Upper lobe of left lung (tissue), 6 donors: ENCODE measurements around the gene MISP. TPM values are rescaled to one million over a fixed set of nuclear protein-coding genes. Genes with fewer than 3 reads are reported as not detected.
A peak's percentile ranks its signal among the peaks of the same experiment; 100 is the strongest.

Experiments used
- ATAC-seq, 2 donors: fragments of 200-7000 bp; cut with Tn5 transposase; one replicate each; pipeline ENCODE4 v1.9.1; 2022; ENCODE audit warnings: mild to moderate bottlenecking in 2 of 2, moderate library complexity in 2 of 2; ENCODE audit not compliant: low FRiP score in 2 of 2
- DNase-seq, 2 donors: peaks; one replicate each; pipeline ENCODE4 v3.0.0-alpha.2; 2019 to 2020
- H3K27ac ChIP-seq, 4 donors: fragments of 200-600 bp; sonication (generic); one replicate each; pipeline ENCODE4 v1.5.1; 2016 to 2019
- H3K27me3 ChIP-seq, 4 donors: fragments of 200-600 bp; sonication (generic); one replicate each; pipeline ENCODE4 v1.5.1; 2017 to 2019
- H3K36me3 ChIP-seq, 4 donors: fragments of 200-600 bp; sonication (generic); one replicate each; pipeline ENCODE4 v1.5.1; 2016 to 2019
- H3K4me1 ChIP-seq, 4 donors: fragments of 200-600 bp; sonication (generic); one replicate each; pipeline ENCODE4 v1.5.1; 2018 to 2019
- H3K4me3 ChIP-seq, 4 donors: fragments of 200-600 bp; sonication (generic); one replicate each; pipeline ENCODE4 v1.5.1; 2017 to 2019; ENCODE audit warnings: mild to moderate bottlenecking in 2 of 4, moderate library complexity in 1 of 4
- H3K9me3 ChIP-seq, 4 donors: fragments of 200-600 bp; sonication (generic); one replicate each; pipeline ENCODE4 v1.5.1; 2018 to 2019
- EP300 ChIP-seq, 4 donors: sonication (generic); formaldehyde crosslinking; IDR thresholded peaks; one replicate each; pipeline ENCODE4 v1.5.1; 2017; ENCODE audit warnings: antibody characterized with exemption in 4 of 4, control low read depth in 2 of 4
- POLR2A ChIP-seq, 4 donors: fragments of 450-650 bp; IDR thresholded peaks; one replicate each; pipeline ENCODE4 v1.5.1; 2016 to 2017; ENCODE audit warnings: antibody characterized with exemption in 4 of 4, mild to moderate bottlenecking in 2 of 4
- POLR2AphosphoS5 ChIP-seq, 2 donors: sonication (generic); formaldehyde crosslinking; IDR thresholded peaks; one replicate each; pipeline ENCODE4 v1.5.1; 2017; ENCODE audit warnings: antibody characterized with exemption in 2 of 2
- WGBS, 2 donors: methylation state at CpG; one replicate each; pipeline ENCODE4 v1.1.5; 2017 to 2018; 5-methylcytosine and 5-hydroxymethylcytosine counted together
- total RNA-seq, 6 donors: library from RNA; depleted of rRNA in 4 of 6; stranded (reverse); fragments of >200 nt in 4 of 6; gene quantifications; one replicate each; pipeline versions ENCODE4 v1.1.0 to v1.2.1, GENCODE V29; 2016 to 2021
- TF ChIP-seq, protein P1 (sequence below), 6 experiments: fragments of 450-650 bp in 4 of 6; fragments of 200-600 bp in 2 of 6; sonication (generic) in 2 of 6; IDR thresholded peaks; one replicate each; pipeline ENCODE4 v1.5.1; 2016 to 2019; ENCODE audit warnings: antibody characterized with exemption in 6 of 6
- donor health status: DM: no; HTN: no; CAD: no; lungs with moderate emphysema.
- donor health status: DM: no; HTN: yes; CAD: no; lungs with severe emphysema.

MISP gene
- total RNA-seq, 6 donors from 2014 or later = 22.5 to 51.5 (median 37.5) TPM

GRCh38 chr19:772063-772462 lies 21.2 kb downstream of the MISP start:
- H3K4me3 ChIP-seq = no peak overlapping the region
- peaks cover 4 to 13% (median 8%) of the 10 kb centered on the region in 4 donors for H3K4me1 ChIP-seq
- WGBS, 2 donors = 88 to 100% methylated on average over 3 to 5 of the region's 5 CpGs
- no peak for DNase-seq
- no peak for ATAC-seq
- H3K27me3 ChIP-seq = no peaks in the 10 kb centered on the region
- no peaks in the 10 kb centered on the region for H3K36me3 ChIP-seq
- H3K9me3 ChIP-seq = no peaks in the 10 kb centered on the region
- H3K27ac ChIP-seq = no peak overlapping the region
- TF ChIP-seq POLR2A (IDR thresholded peaks at IDR 0.05) (no peak), POLR2AphosphoS5 (IDR thresholded peaks at IDR 0.05) (no peak), EP300 (IDR thresholded peaks at IDR 0.05) (no peak)
- TF ChIP-seq, protein P1, sequence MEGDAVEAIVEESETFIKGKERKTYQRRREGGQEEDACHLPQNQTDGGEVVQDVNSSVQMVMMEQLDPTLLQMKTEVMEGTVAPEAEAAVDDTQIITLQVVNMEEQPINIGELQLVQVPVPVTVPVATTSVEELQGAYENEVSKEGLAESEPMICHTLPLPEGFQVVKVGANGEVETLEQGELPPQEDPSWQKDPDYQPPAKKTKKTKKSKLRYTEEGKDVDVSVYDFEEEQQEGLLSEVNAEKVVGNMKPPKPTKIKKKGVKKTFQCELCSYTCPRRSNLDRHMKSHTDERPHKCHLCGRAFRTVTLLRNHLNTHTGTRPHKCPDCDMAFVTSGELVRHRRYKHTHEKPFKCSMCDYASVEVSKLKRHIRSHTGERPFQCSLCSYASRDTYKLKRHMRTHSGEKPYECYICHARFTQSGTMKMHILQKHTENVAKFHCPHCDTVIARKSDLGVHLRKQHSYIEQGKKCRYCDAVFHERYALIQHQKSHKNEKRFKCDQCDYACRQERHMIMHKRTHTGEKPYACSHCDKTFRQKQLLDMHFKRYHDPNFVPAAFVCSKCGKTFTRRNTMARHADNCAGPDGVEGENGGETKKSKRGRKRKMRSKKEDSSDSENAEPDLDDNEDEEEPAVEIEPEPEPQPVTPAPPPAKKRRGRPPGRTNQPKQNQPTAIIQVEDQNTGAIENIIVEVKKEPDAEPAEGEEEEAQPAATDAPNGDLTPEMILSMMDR (IDR thresholded peaks at IDR 0.05) = no peak

GRCh38 chr19:772730-773436 lies 22.0 kb downstream of the MISP start:
- WGBS, 2 donors = 81 to 84% methylated on average over 10 to 12 of the region's 18 CpGs
- TF ChIP-seq EP300 (IDR thresholded peaks at IDR 0.05) (no peak), POLR2AphosphoS5 (IDR thresholded peaks at IDR 0.05) (no peak), POLR2A (IDR thresholded peaks at IDR 0.05) (no peak)
- TF ChIP-seq, protein P1 (IDR thresholded peaks at IDR 0.05) = no peak

GRCh38 chr19:776549-776948 lies 25.6 kb downstream of the MISP start:
- Histone ChIP-seq H3K9me3 (no peaks in the 10 kb centered on the region), H3K4me3 (no peak overlapping the region), H3K4me1 (peaks cover 10 to 17% (median 12%) of the 10 kb centered on the region in 4 donors), H3K27ac (no peak overlapping the region), H3K36me3 (no peaks in the 10 kb centered on the region), H3K27me3 (no peaks in the 10 kb centered on the region)
- DNase-seq (no peak), ATAC-seq (no peak)
- WGBS, 2 donors = 88 to 98% methylated on average over 18 of the region's 18 CpGs
- TF ChIP-seq POLR2A (IDR thresholded peaks at IDR 0.05) (no peak), EP300 (IDR thresholded peaks at IDR 0.05) (no peak)

More at GRCh38 chr19:772730-773436, 22.0 kb downstream of the MISP start:
- Histone ChIP-seq H3K4me3 (no peak overlapping the region), H3K27me3 (no peaks in the 10 kb centered on the region), H3K4me1 (peaks cover 4 to 13% (median 8%) of the 10 kb centered on the region in 4 donors), H3K9me3 (no peaks in the 10 kb centered on the region), H3K36me3 (no peaks in the 10 kb centered on the region), H3K27ac (peak overlapping the region in 1 of 4 donors; percentile 23)
- ATAC-seq (peak in 1 of 2 donors; percentile 52), DNase-seq (no peak)

GRCh38 chr19:778910-779653 lies 28.2 kb downstream of the MISP start:
- peak; percentile 44 to 77 for ATAC-seq
- 62 to 63% methylated on average over 29 to 34 of the region's 36 CpGs for WGBS, 2 donors
- H3K9me3 ChIP-seq = no peaks in the 10 kb centered on the region
- DNase-seq = peak in 1 of 2 donors; percentile 63
- no peaks in the 10 kb centered on the region for H3K36me3 ChIP-seq
- H3K4me1 ChIP-seq = peaks cover 28 to 43% (median 34%) of the 10 kb centered on the region in 4 donors
- no peaks in the 10 kb centered on the region for H3K27me3 ChIP-seq
- TF ChIP-seq, protein P1 (IDR thresholded peaks at IDR 0.05) = no peak
- peak in 1 of 2 donors; percentile 32 for TF ChIP-seq POLR2AphosphoS5 (IDR thresholded peaks at IDR 0.05)
- H3K4me3 ChIP-seq = no peak overlapping the region
- peak overlapping the region; percentile 61 to 75 (median 66) for H3K27ac ChIP-seq

GRCh38 chr19:780935-781334 lies 30.0 kb downstream of the MISP start:
- Histone ChIP-seq H3K4me3 (peak overlapping the region in 1 of 4 donors; percentile 49), H3K9me3 (no peaks in the 10 kb centered on the region), H3K36me3 (no peaks in the 10 kb centered on the region), H3K4me1 (peaks cover 32 to 52% (median 41%) of the 10 kb centered on the region in 4 donors), H3K27ac (peak overlapping the region in 3 of 4 donors; percentile 21 to 87 (median 85)), H3K27me3 (no peaks in the 10 kb centered on the region)
- ATAC-seq (no peak), DNase-seq (no peak)
- 61 to 77% methylated on average over 7 to 15 of the region's 15 CpGs for WGBS, 2 donors
- TF ChIP-seq POLR2A (IDR thresholded peaks at IDR 0.05) (no peak), POLR2AphosphoS5 (IDR thresholded peaks at IDR 0.05) (no peak)
